ENCODE results near the gene HPCAL1.
A peak's percentile ranks its signal among the peaks of the same experiment; 100 is the strongest.

Gene HPCAL1

DNA sequence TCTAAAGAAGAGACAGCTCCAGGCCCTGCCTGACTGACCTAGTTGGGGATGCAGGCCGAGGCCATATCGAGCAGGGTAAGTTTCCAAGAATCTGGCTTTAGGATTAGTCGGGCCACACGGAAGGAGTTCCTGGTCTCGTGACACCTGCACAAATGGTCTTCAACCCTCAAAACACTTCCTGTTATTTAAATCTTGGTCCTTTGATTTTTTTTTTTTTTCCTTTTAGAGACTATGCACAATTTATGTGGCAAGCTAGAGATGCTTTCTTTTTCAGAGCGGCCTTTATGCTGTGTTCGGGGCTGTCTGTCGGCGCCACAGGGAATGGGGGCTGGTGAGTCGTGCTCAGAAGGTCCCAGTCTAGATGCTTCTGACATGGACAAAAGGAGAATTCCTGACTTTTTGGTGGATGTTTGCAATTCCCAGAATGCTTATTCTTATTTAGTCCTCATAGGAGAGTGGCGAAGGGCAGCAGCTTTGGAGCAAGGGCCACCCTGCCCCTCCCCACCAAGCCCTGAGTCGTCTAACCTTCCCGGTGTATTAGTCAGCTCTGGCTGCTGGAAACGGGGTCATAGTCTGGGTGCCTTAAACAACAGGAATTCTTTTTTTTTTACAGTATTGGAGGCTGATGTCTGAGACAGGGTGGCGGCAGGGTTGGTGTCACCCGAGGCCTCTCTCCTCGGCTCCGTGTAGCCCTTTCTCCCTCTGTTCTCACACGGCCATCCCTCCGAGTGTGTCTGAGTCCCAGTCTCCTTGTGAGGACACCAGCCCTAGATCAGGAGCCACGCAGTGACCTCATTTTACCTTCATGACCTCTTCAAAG is 27.4 kb downstream of the HPCAL1 start:
- TF ChIP-seq, protein P1, sequence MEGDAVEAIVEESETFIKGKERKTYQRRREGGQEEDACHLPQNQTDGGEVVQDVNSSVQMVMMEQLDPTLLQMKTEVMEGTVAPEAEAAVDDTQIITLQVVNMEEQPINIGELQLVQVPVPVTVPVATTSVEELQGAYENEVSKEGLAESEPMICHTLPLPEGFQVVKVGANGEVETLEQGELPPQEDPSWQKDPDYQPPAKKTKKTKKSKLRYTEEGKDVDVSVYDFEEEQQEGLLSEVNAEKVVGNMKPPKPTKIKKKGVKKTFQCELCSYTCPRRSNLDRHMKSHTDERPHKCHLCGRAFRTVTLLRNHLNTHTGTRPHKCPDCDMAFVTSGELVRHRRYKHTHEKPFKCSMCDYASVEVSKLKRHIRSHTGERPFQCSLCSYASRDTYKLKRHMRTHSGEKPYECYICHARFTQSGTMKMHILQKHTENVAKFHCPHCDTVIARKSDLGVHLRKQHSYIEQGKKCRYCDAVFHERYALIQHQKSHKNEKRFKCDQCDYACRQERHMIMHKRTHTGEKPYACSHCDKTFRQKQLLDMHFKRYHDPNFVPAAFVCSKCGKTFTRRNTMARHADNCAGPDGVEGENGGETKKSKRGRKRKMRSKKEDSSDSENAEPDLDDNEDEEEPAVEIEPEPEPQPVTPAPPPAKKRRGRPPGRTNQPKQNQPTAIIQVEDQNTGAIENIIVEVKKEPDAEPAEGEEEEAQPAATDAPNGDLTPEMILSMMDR (IDR thresholded peaks at IDR 0.05): no peak
- Histone ChIP-seq H3K27ac (no peak overlapping the region), H3K4me3 (no peak overlapping the region)
- no peak for DNase-seq (ENCODE audit: low spot score)

DNA sequence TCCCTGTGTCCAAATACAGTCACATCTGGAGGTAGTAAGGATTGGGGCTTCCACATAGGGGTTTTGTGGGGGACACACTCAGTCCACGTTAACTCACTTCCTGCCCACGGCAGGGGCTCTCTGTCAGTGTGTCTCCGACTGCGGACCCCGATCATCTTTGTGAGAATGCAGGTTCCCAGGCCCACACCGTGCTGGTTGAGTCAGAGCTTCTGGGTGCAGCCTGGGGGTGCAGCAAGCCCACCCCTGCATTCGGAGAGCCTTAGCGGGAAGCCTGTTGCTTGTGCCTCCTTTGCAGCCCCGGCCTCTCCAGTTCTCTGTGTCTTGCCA is 28.0 kb downstream of the HPCAL1 start:
- H3K27ac ChIP-seq: no peak overlapping the region
- no peak for DNase-seq (ENCODE audit: low spot score)
- TF ChIP-seq, protein P1 (IDR thresholded peaks at IDR 0.05): no peak
- H3K4me3 ChIP-seq: no peak overlapping the region

DNA sequence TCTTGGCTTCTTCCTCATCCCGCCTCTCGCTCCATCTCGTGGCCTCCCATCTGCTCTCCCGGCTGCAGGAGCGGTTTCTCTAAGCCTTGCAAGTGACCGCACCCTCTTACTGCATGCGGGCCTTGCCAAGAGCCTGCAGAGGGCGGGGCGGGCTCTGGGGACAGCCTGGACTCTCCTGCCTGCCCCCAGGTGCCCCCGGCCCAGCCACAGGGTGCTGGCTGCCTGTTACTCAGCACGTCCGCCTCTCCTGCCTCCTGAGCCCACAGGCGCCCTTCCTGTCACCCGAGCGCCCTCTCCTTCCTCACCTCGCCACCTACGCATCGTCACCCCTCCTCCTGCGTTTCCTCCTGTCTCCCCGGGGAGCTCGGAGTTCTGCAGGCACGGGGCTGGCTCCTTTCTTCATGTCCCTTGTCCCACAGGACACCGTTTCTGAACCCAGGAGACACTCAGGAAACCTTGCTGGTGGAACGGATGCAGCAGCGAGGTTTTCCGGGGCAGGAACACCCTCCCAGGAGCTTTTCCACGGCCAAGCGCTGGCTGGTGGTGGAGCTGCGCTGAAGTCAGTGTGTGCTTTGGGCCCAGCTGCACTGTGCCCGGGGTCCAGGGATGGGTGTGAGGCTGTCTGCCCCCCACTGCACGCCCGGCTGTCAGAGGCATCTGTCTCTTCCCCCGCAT is 28.5 kb downstream of the HPCAL1 start:
- TF ChIP-seq, protein P1 (IDR thresholded peaks at IDR 0.05): no peak
- Histone ChIP-seq H3K27ac (peak overlapping the region in 1 of 2 donors; percentile 20), H3K4me3 (peak overlapping the region; percentile 39)
- no peak for DNase-seq (ENCODE audit: low spot score)

DNA sequence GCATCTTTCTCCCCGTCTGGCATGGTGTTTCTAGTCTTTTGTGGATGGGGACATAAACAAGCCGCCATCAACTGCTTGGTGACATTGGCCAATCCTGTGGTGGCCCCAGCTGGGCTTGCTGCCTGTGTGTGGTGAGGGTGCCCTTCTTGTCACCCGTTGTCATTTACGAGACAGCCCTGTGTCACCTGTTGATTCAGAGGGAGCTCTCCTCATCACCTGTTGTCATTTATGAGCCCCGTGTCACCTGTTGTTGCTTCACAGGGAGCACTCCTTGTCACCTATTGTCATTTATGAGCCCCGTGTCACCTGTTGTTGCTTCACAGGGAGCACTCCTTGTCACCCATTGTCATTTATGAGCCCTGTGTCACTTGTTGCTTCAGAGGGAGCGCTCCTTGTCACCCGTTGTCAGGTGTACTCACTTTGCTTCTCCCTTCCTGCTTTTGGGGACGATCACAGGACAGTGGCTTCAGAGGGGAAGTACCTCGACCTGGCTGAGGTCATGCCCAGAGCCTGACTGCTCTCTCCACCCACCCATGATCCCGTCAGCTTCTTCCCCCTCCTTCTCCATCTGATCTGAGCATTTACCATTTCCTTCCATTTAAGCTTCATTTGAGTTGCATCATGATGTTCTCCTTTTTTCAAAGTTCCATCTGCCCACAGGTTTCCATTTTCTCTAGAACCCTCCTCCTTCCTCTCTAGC is 29.1 kb downstream of the HPCAL1 start:
- peak overlapping the region in 1 of 2 donors; percentile 20 for H3K27ac ChIP-seq
- TF ChIP-seq, protein P1 (IDR thresholded peaks at IDR 0.05): no peak
- DNase-seq (ENCODE audit: low spot score): no peak

DNA sequence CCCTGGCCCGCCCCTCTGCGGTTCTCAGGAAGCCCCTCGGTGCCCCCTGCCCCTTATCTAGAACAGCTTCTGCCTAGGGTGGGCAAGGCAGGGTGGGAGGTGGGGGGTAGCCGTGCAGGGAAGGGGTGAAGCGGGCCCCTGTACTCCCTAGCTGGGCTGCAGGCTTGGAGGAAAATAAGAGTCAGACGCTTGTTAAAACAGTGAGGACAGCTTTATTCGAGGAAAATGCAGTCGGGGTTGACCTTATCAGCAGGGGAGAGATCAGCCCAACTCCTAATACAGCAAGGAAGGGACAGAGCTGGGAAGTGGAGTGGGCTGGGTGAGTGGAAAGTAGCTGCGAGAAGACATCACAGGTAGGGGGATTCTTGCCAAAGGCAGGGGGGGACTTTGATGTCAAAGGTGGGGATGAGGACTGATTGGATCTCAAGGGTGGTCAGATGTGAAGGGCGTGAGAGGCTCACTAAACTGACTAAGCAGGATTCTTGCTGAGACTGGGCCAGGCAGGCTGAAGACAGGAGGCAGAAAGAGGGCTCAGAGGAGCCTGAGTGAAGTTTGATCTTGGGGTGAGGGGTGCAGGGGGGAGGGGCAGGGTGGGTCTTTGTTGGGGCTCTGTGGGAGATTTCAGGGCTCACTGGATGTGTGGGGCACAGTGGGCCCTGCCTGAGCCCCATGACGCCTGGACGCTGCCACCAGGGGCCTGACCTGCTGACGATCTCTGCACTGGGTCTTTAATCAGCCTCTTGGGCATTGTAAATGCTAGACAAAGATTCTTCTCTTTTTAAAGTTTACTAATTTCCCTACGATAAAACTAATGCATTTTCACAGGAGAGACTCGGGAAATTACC is 29.9 kb downstream of the HPCAL1 start:
- no peak overlapping the region for H3K27ac ChIP-seq
- H3K4me3 ChIP-seq: no peak overlapping the region
- TF ChIP-seq, protein P1 (IDR thresholded peaks at IDR 0.05): no peak
- no peak for DNase-seq (ENCODE audit: low spot score)

More for the DNA sequence above, 29.1 kb downstream of the HPCAL1 start:
- peak overlapping the region; percentile 39 for H3K4me3 ChIP-seq

DNA sequence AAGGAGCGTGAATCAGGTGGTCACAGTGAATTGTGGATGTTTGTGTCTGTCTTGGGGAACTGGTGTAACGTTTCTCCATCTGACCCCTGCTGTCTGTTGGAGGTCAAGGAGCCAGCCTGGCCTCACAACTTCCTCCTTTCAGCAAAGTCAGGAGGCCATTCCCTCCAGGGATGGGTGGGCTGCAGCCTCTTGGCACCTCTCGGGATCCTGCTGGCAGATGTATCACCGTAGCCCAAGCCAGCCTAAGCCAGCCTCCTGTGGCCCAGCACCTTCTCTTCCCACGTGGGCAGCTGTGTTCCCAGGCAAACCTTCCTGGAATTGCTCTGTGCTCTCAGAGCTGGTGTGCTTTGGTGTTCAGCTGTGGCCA is 30.5 kb downstream of the HPCAL1 start:
- no peak overlapping the region for H3K27ac ChIP-seq
- DNase-seq (ENCODE audit: low spot score): no peak
- TF ChIP-seq, protein P1 (IDR thresholded peaks at IDR 0.05): no peak
- H3K4me3 ChIP-seq: no peak overlapping the region
